ENCODE data around the gene VWDE. TPM values are rescaled to one million over a fixed set of nuclear protein-coding genes. Genes with fewer than 3 reads are reported as not detected.

Gene VWDE
- total and polyA plus RNA-seq, 12 donors, result 0.05 to 0.37 (median 0.07) TPM; not detected in 9

DNA sequence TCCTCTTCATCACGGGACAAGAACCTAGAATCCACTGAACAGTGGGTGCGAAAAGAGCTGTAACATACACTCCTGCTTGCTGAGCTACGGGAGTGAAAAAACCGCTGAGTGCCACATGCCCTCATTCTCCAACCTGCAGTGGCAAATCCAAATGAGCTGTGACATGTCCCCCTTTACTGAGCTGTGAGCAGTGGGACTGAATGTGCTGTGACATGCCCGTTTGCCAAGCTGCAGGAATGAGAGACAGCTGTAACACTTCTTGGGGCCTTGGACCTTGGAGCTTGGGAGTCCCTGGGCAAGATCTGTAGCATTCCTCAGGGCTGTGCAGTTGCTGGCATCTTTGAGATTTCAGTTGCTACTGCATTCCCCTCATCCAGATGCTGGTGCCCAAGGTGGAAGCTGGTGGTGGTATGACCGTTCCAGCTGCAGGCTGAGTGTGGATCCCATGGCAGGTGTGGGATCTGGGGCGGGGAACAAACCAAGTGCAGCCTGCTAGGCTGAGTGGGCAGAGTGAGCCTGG, 107.6 kb downstream of the VWDE start:
- intact Hi-C loops (cut with DNase I), result no loop called here
- TF ChIP-seq, protein P1, sequence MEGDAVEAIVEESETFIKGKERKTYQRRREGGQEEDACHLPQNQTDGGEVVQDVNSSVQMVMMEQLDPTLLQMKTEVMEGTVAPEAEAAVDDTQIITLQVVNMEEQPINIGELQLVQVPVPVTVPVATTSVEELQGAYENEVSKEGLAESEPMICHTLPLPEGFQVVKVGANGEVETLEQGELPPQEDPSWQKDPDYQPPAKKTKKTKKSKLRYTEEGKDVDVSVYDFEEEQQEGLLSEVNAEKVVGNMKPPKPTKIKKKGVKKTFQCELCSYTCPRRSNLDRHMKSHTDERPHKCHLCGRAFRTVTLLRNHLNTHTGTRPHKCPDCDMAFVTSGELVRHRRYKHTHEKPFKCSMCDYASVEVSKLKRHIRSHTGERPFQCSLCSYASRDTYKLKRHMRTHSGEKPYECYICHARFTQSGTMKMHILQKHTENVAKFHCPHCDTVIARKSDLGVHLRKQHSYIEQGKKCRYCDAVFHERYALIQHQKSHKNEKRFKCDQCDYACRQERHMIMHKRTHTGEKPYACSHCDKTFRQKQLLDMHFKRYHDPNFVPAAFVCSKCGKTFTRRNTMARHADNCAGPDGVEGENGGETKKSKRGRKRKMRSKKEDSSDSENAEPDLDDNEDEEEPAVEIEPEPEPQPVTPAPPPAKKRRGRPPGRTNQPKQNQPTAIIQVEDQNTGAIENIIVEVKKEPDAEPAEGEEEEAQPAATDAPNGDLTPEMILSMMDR (IDR thresholded peaks at IDR 0.05), result no peak
- Histone ChIP-seq H3K36me3 (no peaks in the 10 kb centered on the region), H3K27ac (no peak overlapping the region), H3K4me3 (no peak overlapping the region), H3K27me3 (no peaks in the 10 kb centered on the region), H3K4me1 (no peaks in the 10 kb centered on the region), H3K9me3 (peaks cover 0 to 9% (median 0%) of the 10 kb centered on the region in 11 donors)
- ATAC-seq (no peak), DNase-seq (no peak)
- WGBS, 2 donors, result 78 to 84% methylated on average over 7 of the region's 7 CpGs

DNA sequence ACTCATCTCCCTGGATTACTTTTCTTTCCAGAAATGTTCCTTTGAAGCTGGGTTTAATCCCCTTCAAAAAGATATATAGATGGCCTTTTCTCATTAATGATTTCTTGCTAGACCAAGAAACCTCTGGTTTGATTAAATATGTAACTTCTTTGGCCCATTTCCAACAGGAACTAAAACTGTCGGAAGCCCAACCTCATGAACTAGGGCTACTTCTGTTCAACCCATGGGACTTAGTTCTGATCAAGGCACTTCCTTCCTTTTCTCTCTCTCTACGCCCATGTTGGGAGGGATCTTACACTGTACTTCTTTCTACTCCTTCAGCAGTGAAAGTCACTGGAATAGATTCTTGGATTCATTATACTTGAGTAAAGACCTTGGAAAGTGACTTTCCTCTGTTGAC, 109.0 kb downstream of the VWDE start:
- ATAC-seq (no peak), DNase-seq (no peak)
- TF ChIP-seq, protein P1 (IDR thresholded peaks at IDR 0.05), result no peak
- Histone ChIP-seq H3K4me1 (no peaks in the 10 kb centered on the region), H3K4me3 (no peak overlapping the region), H3K27me3 (no peaks in the 10 kb centered on the region), H3K27ac (no peak overlapping the region), H3K36me3 (no peaks in the 10 kb centered on the region), H3K9me3 (peaks cover 0 to 16% (median 0%) of the 10 kb centered on the region in 11 donors)
- WGBS, 2 donors, result 32 to 43% methylated on average over 2 of the region's 2 CpGs
- intact Hi-C loops (cut with DNase I), result no loop called here

DNA sequence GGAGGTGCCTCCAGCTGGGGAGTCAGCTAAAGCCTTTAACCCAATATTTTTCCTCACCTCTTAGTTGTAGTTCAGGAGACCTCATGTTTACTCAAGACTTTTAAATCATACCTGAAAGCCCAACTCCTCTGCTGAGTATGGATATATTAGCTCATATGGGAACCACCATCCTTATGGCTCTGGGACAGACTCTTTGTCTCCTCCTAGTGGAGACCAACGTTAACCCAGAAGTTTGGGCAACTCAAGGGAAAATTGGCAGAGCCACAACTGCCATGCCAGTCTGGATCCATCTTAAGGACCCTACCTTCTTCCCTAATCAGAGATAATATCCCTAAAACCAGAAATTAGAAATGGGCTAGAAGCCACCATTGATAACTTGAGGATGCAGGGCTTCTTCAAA, 111.8 kb downstream of the VWDE start:
- TF ChIP-seq, protein P1 (IDR thresholded peaks at IDR 0.05), result no peak
- Histone ChIP-seq H3K36me3 (no peaks in the 10 kb centered on the region), H3K4me3 (no peak overlapping the region), H3K27me3 (no peaks in the 10 kb centered on the region), H3K27ac (no peak overlapping the region), H3K9me3 (peaks cover 0 to 21% (median 0%) of the 10 kb centered on the region in 11 donors), H3K4me1 (no peaks in the 10 kb centered on the region)
- DNase-seq, result no peak
- intact Hi-C loops (cut with DNase I), result no loop called here
- ATAC-seq, result no peak
- WGBS, 2 donors, result 83 to 100% methylated on average over 1 of the region's 1 CpG

- no peaks in the 10 kb centered on the region for H3K36me3 ChIP-seq
- no peak for ATAC-seq
- H3K9me3 ChIP-seq, result peaks cover 0 to 21% (median 0%) of the 10 kb centered on the region in 11 donors
- no peaks in the 10 kb centered on the region for H3K27me3 ChIP-seq
- no peak for DNase-seq
- H3K4me1 ChIP-seq, result no peaks in the 10 kb centered on the region
- TF ChIP-seq, protein P1 (IDR thresholded peaks at IDR 0.05), result no peak
- no peak overlapping the region for H3K4me3 ChIP-seq
- intact Hi-C loops (cut with DNase I), result no loop called here
- WGBS, 2 donors, result 79 to 84% methylated on average over 1 of the region's 1 CpG
- no peak overlapping the region for H3K27ac ChIP-seq
These were observed 112.9 kb downstream of the VWDE start for GRCh38 chr7:12290761-12291160.
